Measurements from ENCODE around the gene NDUFS7. TPM values are rescaled to one million over a fixed set of nuclear protein-coding genes. Genes with fewer than 3 reads are reported as not detected.
A peak's percentile ranks its signal among the peaks of the same experiment; 100 is the strongest.

NDUFS7 gene
- total RNA-seq, 1 experiment from 2014 or later: 83.9 TPM

- H3K23me2 ChIP-seq (ENCODE audit: insufficient read length, low read depth, low read length, poor library complexity, severe bottlenecking): peaks cover 7% of the 10 kb centered on the region
- H3K4ac ChIP-seq (ENCODE audit: low read depth, low read length): no peak overlapping the region
- no peak overlapping the region for H3K4me3 Mint-ChIP-seq
- no peaks in the 10 kb centered on the region for H3K4me1 ChIP-seq (ENCODE audit: insufficient read depth, low read length)
- no peak overlapping the region for H2BK15ac ChIP-seq (ENCODE audit: low read depth, low read length)
- H2AFZ ChIP-seq (ENCODE audit: low read length): no peak overlapping the region
- H2BK5ac ChIP-seq (ENCODE audit: insufficient read length, low read length): no peak overlapping the region
- H4K91ac ChIP-seq (ENCODE audit: insufficient read length, low read depth, low read length): no peak overlapping the region
- H2BK12ac ChIP-seq (ENCODE audit: insufficient read length, low read depth, low read length): no peak overlapping the region
- H3K4me1 Mint-ChIP-seq: peaks cover 21 to 31% of the 10 kb centered on the region in 2 experiments
- H4K8ac ChIP-seq (replicated peaks; ENCODE audit: insufficient read length, low read depth, low read length): no peak overlapping the region
- no peak overlapping the region for H3K23ac ChIP-seq (ENCODE audit: insufficient read length, low read depth, low read length)
- H3K79me1 ChIP-seq (ENCODE audit: insufficient read depth, low read depth, low read length, poor library complexity, severe bottlenecking): no peaks in the 10 kb centered on the region
- no peak overlapping the region for H3K56ac ChIP-seq (ENCODE audit: insufficient read length, low read depth, low read length)
- H3K27ac Mint-ChIP-seq: peak overlapping the region in 1 of 3 experiments; percentile 40; a peak in 1 of 7 replicates
- H3K14ac ChIP-seq (ENCODE audit: insufficient read depth, low read length): no peak overlapping the region
- no peak overlapping the region for H2BK120ac ChIP-seq (ENCODE audit: low read depth, low read length, poor library complexity, severe bottlenecking)
- H3K9ac ChIP-seq (ENCODE audit: extremely low read depth, insufficient read length, low read length): no peak overlapping the region
- H3K18ac ChIP-seq (ENCODE audit: insufficient read length, low read depth, low read length): no peak overlapping the region
- H3K36me3 Mint-ChIP-seq (ENCODE audit: insufficient read depth in 1 of 3, low read depth in 3 of 3): peaks cover 35 to 96% (median 89%) of the 10 kb centered on the region in 3 experiments
- H3K27me3 Mint-ChIP-seq (ENCODE audit: low read depth): no peaks in the 10 kb centered on the region
- DNase-seq: no peak
- TF ChIP-seq CTCF (conservative IDR thresholded peaks at IDR 0.05): no peak
- H3K79me2 ChIP-seq (ENCODE audit: insufficient read depth, low read length): no peaks in the 10 kb centered on the region
- no peak overlapping the region for H2AK5ac ChIP-seq (ENCODE audit: insufficient read length, low read length)
- no peaks in the 10 kb centered on the region for H3K9me3 ChIP-seq (ENCODE audit: control insufficient read depth, low read depth, low read length)
- no peak overlapping the region for H3T11ph ChIP-seq (ENCODE audit: low read length)
- H4K5ac ChIP-seq (ENCODE audit: insufficient read length, low read depth, low read length): no peak overlapping the region
- H2BK20ac ChIP-seq (ENCODE audit: low read depth, low read length, poor library complexity, severe bottlenecking): no peak overlapping the region
- no peak overlapping the region for H3K27ac ChIP-seq (ENCODE audit: insufficient read length, low read depth, low read length)
- no CpG with 5 or more reads among the region's 10 CpGs for WGBS (ENCODE audit: extremely low coverage, insufficient read length, low lambda C conversion rate)
- H3K27me3 ChIP-seq (ENCODE audit: insufficient read depth, low read length): no peaks in the 10 kb centered on the region
- peaks cover 2% of the 10 kb centered on the region for H4K20me1 ChIP-seq (ENCODE audit: control insufficient read depth, insufficient read depth, insufficient read length)
- no peaks in the 10 kb centered on the region for H3K9me3 Mint-ChIP-seq
- no peak overlapping the region for H3K4me2 ChIP-seq (ENCODE audit: insufficient read depth, insufficient read length, low read length)
These were observed 20.1 kb upstream of the NDUFS7 start for GRCh38 chr19:1363599-1363998.
